Omental fat pad (tissue), 4 donors: ENCODE results near the gene ALKBH6. TPM values are rescaled to one million over a fixed set of nuclear protein-coding genes. Genes with fewer than 3 reads are reported as not detected.
A peak's percentile ranks its signal among the peaks of the same experiment; 100 is the strongest.

Experiments used
- ATAC-seq: fragments of 150-250 bp; one replicate; pipeline ENCODE4 v1.9.1; 2016; ENCODE audit warnings: mild to moderate bottlenecking, moderate library complexity; ENCODE audit not compliant: low FRiP score
- DNase-seq: peaks from one replicate; pipeline ENCODE4 v3.0.0-alpha.2; 2019; ENCODE audit warnings: low spot score
- total RNA-seq, 4 donors: library from RNA; depleted of rRNA; stranded (reverse); fragments of >200 nt; gene quantifications; one replicate each; pipeline ENCODE4 v1.1.0, GENCODE V29; 2016
- TF ChIP-seq, protein P1 (sequence below), 3 donors: fragments of 450-650 bp; IDR thresholded peaks; one replicate each; pipeline ENCODE4 v1.5.1; 2016 to 2017; ENCODE audit warnings: antibody characterized with exemption in 3 of 3, mild to moderate bottlenecking in 3 of 3, moderate library complexity in 2 of 3

ALKBH6 gene
- 10 to 100 TPM; 13.6 to 21.8 (median 16.1) TPM for total RNA-seq

DNA sequence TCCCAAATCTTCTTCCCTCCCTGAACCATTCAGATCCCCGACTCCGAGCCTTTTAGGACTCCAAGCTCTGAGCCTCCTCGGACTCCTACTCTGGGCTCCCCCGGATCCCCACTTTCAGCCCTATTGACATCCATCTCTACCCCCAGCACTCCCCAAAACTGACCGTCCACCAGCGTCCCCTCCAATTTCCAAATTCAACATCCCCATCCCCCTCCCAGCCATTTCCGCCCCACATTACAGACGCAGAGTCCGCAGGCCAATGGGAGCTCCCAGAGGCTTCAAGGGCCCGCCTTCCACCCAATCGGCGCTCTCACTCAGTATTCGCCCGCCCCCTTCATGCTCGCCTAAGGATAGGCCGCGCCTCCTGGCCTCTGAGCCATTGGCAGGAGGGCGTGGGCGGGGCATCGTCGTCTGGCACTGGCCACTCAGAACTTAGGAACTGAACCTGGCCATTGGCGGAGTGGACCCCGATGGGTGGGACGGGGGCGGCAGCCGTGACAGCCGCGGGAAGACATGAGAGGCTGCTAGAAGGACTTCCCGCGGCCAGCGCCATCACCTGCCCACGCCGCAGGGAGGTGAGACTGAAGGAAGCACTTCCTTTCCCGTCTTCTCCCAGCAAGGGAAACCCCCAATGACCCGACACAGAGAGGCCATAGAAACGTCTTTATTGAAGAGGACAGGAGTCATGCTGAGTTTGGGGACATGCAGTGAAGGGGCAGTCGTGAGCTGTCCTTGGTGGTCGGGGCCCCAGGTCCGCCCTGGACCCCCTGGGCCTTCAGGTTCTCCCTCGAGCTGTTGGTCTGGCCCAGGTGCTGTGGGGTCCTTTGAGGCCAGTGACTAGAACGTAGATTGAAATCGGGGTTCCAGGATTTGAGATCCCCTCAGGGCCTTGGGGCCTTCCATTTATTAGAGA lies at the start of gene ALKBH6:
Gene ALKBH6 (minus strand): TSS at position 202 of the 913 bp plus-strand sequence. CDS start 816 bp downstream, outside the sequence.
- TF ChIP-seq, protein P1, sequence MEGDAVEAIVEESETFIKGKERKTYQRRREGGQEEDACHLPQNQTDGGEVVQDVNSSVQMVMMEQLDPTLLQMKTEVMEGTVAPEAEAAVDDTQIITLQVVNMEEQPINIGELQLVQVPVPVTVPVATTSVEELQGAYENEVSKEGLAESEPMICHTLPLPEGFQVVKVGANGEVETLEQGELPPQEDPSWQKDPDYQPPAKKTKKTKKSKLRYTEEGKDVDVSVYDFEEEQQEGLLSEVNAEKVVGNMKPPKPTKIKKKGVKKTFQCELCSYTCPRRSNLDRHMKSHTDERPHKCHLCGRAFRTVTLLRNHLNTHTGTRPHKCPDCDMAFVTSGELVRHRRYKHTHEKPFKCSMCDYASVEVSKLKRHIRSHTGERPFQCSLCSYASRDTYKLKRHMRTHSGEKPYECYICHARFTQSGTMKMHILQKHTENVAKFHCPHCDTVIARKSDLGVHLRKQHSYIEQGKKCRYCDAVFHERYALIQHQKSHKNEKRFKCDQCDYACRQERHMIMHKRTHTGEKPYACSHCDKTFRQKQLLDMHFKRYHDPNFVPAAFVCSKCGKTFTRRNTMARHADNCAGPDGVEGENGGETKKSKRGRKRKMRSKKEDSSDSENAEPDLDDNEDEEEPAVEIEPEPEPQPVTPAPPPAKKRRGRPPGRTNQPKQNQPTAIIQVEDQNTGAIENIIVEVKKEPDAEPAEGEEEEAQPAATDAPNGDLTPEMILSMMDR (IDR thresholded peaks at IDR 0.05) = no peak
- ATAC-seq = peak; percentile 99
- DNase-seq = peak; percentile 99

DNA sequence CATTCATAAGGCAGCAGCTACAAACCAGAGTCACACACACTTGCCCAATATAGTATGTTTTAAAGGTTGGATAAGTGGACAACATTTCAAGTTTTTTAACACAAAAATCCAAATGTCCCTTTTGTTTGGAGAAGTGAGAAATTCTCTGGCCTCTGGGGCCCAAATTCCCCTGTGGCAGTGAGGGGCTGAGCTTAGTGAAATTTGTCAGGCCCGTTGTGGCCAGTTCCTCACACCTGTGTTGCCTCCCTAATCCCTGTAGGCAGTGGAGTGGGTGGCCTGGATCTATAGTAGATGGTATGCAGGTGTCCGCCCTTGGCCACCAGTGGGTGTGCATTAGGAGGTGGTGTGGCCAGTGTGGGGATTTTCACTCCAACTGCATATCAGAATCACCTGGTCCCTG lies 47.4 kb upstream of the ALKBH6 start:
- TF ChIP-seq, protein P1 (IDR thresholded peaks at IDR 0.05) = no peak
- DNase-seq (no peak), ATAC-seq (no peak)

DNA sequence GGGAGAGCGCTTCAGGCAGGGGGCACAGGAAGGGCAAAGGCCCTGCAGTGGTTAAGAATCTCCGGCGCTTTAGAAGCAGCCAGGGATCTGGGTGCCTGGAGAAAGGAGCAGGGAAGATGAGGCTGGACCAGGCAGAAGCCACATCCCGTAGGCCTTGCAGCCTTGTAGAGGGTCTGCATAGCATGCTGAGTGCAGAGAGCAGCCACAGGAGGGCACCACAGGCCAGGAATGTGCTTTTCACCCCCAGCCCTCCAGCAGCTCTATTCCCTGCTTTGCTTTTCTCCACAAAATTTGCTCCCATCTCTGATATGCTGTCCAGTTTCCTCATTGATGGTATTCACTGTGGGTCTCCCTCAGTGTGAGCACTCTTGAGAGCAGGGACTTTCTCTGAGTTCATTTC lies 46.4 kb upstream of the ALKBH6 start:
- DNase-seq (no peak), ATAC-seq (peak; percentile 58)
- TF ChIP-seq, protein P1 (IDR thresholded peaks at IDR 0.05) = no peak

DNA sequence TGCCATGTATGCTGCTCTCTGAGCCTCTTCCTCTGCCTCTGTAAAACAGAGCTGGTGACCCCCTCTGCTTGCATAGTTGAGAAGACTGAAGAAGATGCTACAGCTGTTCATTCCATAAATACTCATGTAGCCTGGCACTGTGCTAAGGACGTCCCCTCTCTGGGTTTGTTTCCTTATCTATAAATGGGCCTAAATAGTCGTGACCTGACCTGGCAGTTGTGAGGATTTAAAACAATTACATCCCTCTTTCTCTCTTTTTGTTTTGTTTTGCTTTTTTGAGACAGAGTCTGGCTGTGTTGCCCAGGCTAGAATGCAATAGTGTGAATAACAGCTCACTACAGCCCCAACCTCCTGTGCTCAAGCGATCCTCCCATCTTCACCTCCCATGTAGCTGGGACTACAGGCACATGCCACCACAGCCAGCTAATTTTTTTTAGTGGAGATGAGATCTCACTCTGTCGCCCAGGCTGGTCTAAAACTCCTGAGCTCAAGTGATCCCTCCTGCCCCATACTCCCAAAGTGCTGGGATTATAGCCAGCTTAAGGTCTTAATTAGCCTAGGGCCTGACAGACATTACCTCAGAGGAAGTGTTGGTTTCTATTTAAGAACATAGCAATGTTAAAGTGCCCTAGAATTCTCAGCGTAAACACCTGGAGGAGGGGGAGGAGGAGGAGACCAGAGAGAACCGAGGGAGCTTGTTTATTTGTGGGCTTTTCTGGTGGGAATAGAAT lies 45.3 kb upstream of the ALKBH6 start:
- ATAC-seq (no peak), DNase-seq (no peak)
- TF ChIP-seq, protein P1 (IDR thresholded peaks at IDR 0.05) = no peak

- ATAC-seq (no peak), DNase-seq (no peak)
- TF ChIP-seq, protein P1 (IDR thresholded peaks at IDR 0.05) = no peak
Measured at GRCh38 chr19:36058481-36059179, 44.6 kb upstream of the ALKBH6 start.

DNA sequence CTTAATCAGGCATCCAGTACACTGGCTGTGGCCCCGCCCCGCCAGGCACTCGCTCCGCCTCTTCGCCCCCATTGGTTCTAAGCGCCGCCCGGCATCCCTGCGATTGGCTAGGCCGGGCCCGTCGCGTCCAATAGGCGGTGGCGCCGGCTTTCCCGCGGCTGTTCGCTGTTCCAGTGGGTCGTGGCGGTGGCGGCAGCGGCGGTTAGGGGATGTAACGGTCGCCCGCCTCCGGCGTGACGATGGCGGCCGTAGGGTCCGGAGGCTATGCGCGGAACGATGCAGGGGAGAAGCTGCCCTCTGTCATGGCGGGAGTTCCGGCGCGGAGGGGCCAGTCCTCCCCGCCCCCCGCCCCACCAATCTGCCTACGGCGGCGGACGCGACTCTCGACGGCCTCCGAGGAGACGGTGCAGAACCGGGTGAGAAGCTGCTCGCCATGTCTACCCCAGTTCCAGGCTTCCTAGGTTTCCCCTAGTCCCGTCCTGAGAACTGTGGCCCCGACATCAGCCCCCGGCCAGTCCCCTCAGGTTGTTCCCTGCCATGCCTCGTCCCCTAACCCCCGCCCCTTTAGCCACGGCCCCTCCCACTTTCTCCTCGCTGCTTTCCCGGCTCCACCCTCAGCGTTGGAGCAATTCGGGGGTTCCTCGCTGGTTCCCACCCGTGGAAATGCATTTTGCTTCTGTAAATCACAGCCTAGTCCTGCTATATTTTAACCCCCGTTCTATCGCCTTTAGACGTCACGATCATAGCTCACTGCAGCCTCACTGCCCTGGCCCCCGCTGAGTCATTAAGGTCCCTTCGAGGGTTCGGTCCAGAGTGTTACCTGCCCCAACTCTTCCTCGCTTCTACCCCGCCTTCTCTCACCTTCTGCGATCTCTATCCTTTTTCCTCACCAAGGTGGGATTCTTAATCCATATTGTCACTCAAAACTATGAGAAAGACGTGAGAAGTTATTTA lies 41.0 kb upstream of the ALKBH6 start, which contains the start of gene WDR62:
Gene WDR62 (plus strand): TSS at position 165 of the 954 bp plus-strand sequence. CDS start 75 bp downstream, at position 240.
- ATAC-seq (peak; percentile 86), DNase-seq (peak; percentile 84)
- TF ChIP-seq, protein P1 (IDR thresholded peaks at IDR 0.05) = no peak
